NCI-H510A (cell line): Measurements from ENCODE around the gene RAMP3.

ENCODE experiments used
- DNase-seq: peaks from one replicate; lab custom pipeline; 2025; lab: John Stamatoyannopoulos, UW

Gene RAMP3

GRCh38 chr7:45180084-45180986 is 22.7 kb downstream of the RAMP3 start:
- DNase-seq, result no peak

GRCh38 chr7:45181286-45181960 is 23.8 kb downstream of the RAMP3 start:
- DNase-seq, result no peak

GRCh38 chr7:45181991-45182855 is 24.6 kb downstream of the RAMP3 start:
- no peak for DNase-seq

GRCh38 chr7:45182856-45183710 is 25.5 kb downstream of the RAMP3 start:
- DNase-seq, result no peak

- no peak for DNase-seq
Measured at GRCh38 chr7:45183711-45184210, 26.2 kb downstream of the RAMP3 start.

GRCh38 chr7:45184326-45185027 is 26.9 kb downstream of the RAMP3 start:
- DNase-seq, result no peak

- DNase-seq, result no peak
Measured at GRCh38 chr7:45185028-45185863, 27.7 kb downstream of the RAMP3 start.

- no peak for DNase-seq
Measured at GRCh38 chr7:45185864-45186250, 28.3 kb downstream of the RAMP3 start.

GRCh38 chr7:45186261-45186813 is 28.7 kb downstream of the RAMP3 start:
- no peak for DNase-seq

GRCh38 chr7:45187089-45187945 is 29.7 kb downstream of the RAMP3 start:
- no peak for DNase-seq

- DNase-seq, result no peak
Measured at GRCh38 chr7:45187946-45188411, 30.4 kb downstream of the RAMP3 start.

- DNase-seq, result no peak
Measured at GRCh38 chr7:45188736-45189135, 31.1 kb downstream of the RAMP3 start.

GRCh38 chr7:45189151-45189970 is 31.8 kb downstream of the RAMP3 start:
- DNase-seq, result no peak

GRCh38 chr7:45190406-45191165 is 33.0 kb downstream of the RAMP3 start:
- no peak for DNase-seq

GRCh38 chr7:45191396-45191795 is 33.8 kb downstream of the RAMP3 start:
- DNase-seq, result no peak

- no peak for DNase-seq
Measured at GRCh38 chr7:45192621-45193041, 35.0 kb downstream of the RAMP3 start.

- DNase-seq, result no peak
Measured at GRCh38 chr7:45193828-45194227, 36.2 kb downstream of the RAMP3 start.
